Ovary (tissue), 10 donors: ENCODE results near the gene CAPN14. TPM values are rescaled to one million over a fixed set of nuclear protein-coding genes. Genes with fewer than 3 reads are reported as not detected.

Experiments used
- DNase-seq, 5 donors: peaks; one replicate each; pipeline ENCODE4 v3.0.0-alpha.2; 2019 to 2020
- H3K27ac ChIP-seq, 2 donors: fragments of 200-600 bp; one replicate each; pipeline versions ENCODE4 v1.5.1 to v1.8.0; 2019 to 2022
- H3K27me3 ChIP-seq: fragments of 200-600 bp; one replicate; pipeline ENCODE4 v1.8.0; 2022
- H3K36me3 ChIP-seq: fragments of 200-600 bp; sonication (generic); one replicate; pipeline ENCODE4 v1.5.1; 2019
- H3K4me1 ChIP-seq: one replicate; pipeline ENCODE4 v1.8.1; 2013; ENCODE audit warnings: mild to moderate bottlenecking, moderate library complexity; ENCODE audit not compliant: insufficient read depth
- H3K4me3 ChIP-seq: fragments of 200-600 bp; sonication (generic); one replicate; pipeline ENCODE4 v1.5.1; 2017
- H3K9me3 ChIP-seq, 2 donors: fragments of 200-600 bp in 1 of 2; sonication (generic) in 1 of 2; one replicate each; pipeline versions ENCODE4 v1.5.1 to v1.8.1; 2013 to 2019; ENCODE audit warnings: mild to moderate bottlenecking in 1 of 2, moderate library complexity in 1 of 2
- CTCF ChIP-seq, 3 donors: fragments of 450-650 bp in 2 of 3; fragments of 200-600 bp in 1 of 3; IDR thresholded peaks; one replicate each; pipeline versions ENCODE4 v1.5.1 to v1.8.0; 2016 to 2022; ENCODE audit warnings: antibody characterized with exemption in 3 of 3, mild to moderate bottlenecking in 1 of 3
- EP300 ChIP-seq: sonication (generic); formaldehyde crosslinking; IDR thresholded peaks from one replicate; pipeline ENCODE4 v1.6.1; 2017; ENCODE audit warnings: antibody characterized with exemption
- POLR2A ChIP-seq: fragments of 450-650 bp; IDR thresholded peaks from one replicate; pipeline ENCODE4 v1.6.1; 2017; ENCODE audit warnings: antibody characterized with exemption, mild to moderate bottlenecking, moderate library complexity
- WGBS, 3 donors: extraction: QIAGEN DNeasy Blood & Tissue Kit in 1 of 3; methylation state at CpG; one replicate each; pipeline versions ENCODE4 v1.1.5 to v1.1.7; 2013 to 2017; 5-methylcytosine and 5-hydroxymethylcytosine counted together
- intact Hi-C, 4 donors: fragments of 100-400 bp; cut with DNase I; formaldehyde crosslinking; loops; one replicate each; pipeline versions ENCODE4 v1.11.0 to v1.15.1; 2022 to 2023
- long read RNA-seq, 3 donors: library from polyadenylated mRNA in 2 of 3; unstranded in 2 of 3; transcript quantifications; one replicate each; pipeline ENCODE4 v2.0.0 and lab custom pipeline, GENCODE V29; 2021 to 2026
- polyA plus RNA-seq, 2 donors: library from polyadenylated mRNA; stranded (reverse); fragments of 200-250 nt in 1 of 2; fragments of 350-450 nt in 1 of 2; fragmentation: Illumina TruSeq in 1 of 2; extraction: RNeasy Lipid Tissue Mini Kit (QIAGEN cat#74804) in 1 of 2; gene quantifications; one replicate each; pipeline ENCODE4 v1.2.3, GENCODE V29; 2013 to 2014
- total RNA-seq, 7 donors: library from RNA; depleted of rRNA in 2 of 7; stranded (reverse); fragments of >200 nt in 2 of 7; fragmentation: NEBNext Ultra II Directional in 3 of 7; extraction: Animal tissue kit (Norgen Biotek cat#: 25700) in 3 of 7; gene quantifications; one replicate each; pipeline versions ENCODE4 v1.1.0 to v1.2.4, GENCODE V29; 2016 to 2023
- donor health status: DM: no; HTN: no; CAD: no; lungs with moderate emphysema.
- donor health status: DM: no; HTN: no; CAD: no.
- donor health status: Bipolar disorder and iron deficiency.
- donor health status: DM: yes; HTN: yes; CAD: no.
- donor health status: DM: no; HTN: no; CAD: no.
- donor health status: DM: yes; HTN: yes; CAD: no.

CAPN14 gene, protein sequence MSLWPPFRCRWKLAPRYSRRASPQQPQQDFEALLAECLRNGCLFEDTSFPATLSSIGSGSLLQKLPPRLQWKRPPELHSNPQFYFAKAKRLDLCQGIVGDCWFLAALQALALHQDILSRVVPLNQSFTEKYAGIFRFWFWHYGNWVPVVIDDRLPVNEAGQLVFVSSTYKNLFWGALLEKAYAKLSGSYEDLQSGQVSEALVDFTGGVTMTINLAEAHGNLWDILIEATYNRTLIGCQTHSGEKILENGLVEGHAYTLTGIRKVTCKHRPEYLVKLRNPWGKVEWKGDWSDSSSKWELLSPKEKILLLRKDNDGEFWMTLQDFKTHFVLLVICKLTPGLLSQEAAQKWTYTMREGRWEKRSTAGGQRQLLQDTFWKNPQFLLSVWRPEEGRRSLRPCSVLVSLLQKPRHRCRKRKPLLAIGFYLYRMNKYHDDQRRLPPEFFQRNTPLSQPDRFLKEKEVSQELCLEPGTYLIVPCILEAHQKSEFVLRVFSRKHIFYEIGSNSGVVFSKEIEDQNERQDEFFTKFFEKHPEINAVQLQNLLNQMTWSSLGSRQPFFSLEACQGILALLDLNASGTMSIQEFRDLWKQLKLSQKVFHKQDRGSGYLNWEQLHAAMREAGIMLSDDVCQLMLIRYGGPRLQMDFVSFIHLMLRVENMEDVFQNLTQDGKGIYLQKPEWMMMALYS
- under 1 TPM in 5 of 7 donors, not detected in 2; 0.05 to 0.23 (median 0.08) TPM for total RNA-seq
- polyA plus RNA-seq = under 1 TPM; 0.05 TPM
- long read RNA-seq, donor 1 = 0 reads
- long read RNA-seq, donor 2 = 0 reads
- long read RNA-seq, donor 3 = 0 reads

- Histone ChIP-seq H3K4me1 (no peaks in the 10 kb centered on the region), H3K27ac (no peak within 1 kb of the TSS), H3K27me3 (no peaks in the 10 kb centered on the region), H3K9me3 (no peaks in the 10 kb centered on the region), H3K4me3 (no peak within 1 kb of the TSS), H3K36me3 (no peaks in the 10 kb centered on the region)
- TF ChIP-seq EP300 (no peak), CTCF (IDR thresholded peaks at IDR 0.05) (no peak), POLR2A (no peak)
- intact Hi-C loops = no loop called here
- 75 to 90% (median 79%) methylated on average over 6 of the region's 6 CpGs for WGBS, 3 donors
- no peak for DNase-seq
Observed at GRCh38 chr2:31217465-31218200, at the start of gene CAPN14. TSS of gene CAPN14 (minus strand) at chr2:31217515. CDS start at chr2:31205447, 12,068 bp downstream.

- Histone ChIP-seq H3K9me3 (no peaks in the 10 kb centered on the region), H3K27ac (no peak overlapping the region), H3K27me3 (no peaks in the 10 kb centered on the region), H3K36me3 (no peaks in the 10 kb centered on the region), H3K4me3 (no peak overlapping the region), H3K4me1 (no peaks in the 10 kb centered on the region)
- WGBS, 3 donors = 54 to 64% (median 58%) methylated on average over 6 of the region's 6 CpGs
- intact Hi-C loops = no loop called here
- no peak for DNase-seq
- TF ChIP-seq EP300 = no peak
- TF ChIP-seq POLR2A = no peak
- TF ChIP-seq CTCF (IDR thresholded peaks at IDR 0.05) = no peak
Observed at GRCh38 chr2:31266804-31267203, 49.5 kb upstream of the CAPN14 start.

DNA sequence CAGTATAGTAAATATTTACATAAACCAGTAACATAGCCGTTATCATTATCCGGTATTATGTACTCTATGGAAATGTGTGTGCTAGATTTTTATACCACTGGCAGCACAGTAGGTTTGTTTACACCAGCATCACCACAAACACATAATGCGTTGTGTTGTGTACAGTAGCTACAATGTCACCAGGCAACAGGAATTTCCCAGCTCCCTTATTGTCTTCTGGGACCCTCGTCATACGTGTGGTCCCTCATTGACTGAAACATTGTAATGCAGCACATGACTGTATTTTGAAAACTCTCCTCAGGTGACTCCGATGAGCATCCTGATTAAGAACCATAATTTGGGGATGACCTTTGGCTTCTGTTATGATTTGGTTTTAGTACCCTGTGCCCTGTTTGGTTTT is 47.9 kb upstream of the CAPN14 start:
- DNase-seq = no peak

More for the DNA sequence above, 47.9 kb upstream of the CAPN14 start:
- no peak overlapping the region for H3K4me3 ChIP-seq
- no peaks in the 10 kb centered on the region for H3K36me3 ChIP-seq
- H3K27ac ChIP-seq = no peak overlapping the region
- no peaks in the 10 kb centered on the region for H3K9me3 ChIP-seq
- no peaks in the 10 kb centered on the region for H3K4me1 ChIP-seq
- intact Hi-C loops = no loop called here
- TF ChIP-seq EP300 (no peak), POLR2A (no peak), CTCF (IDR thresholded peaks at IDR 0.05) (no peak)
- 90 to 94% (median 92%) methylated on average over 6 of the region's 6 CpGs for WGBS, 3 donors
- no peaks in the 10 kb centered on the region for H3K27me3 ChIP-seq
